Measurements from ENCODE around the gene TTLL5.

GRCh38 chr14:75871181-75871880 is 210.3 kb downstream of the TTLL5 start:
- no peak for TF ChIP-seq CTCF (conservative IDR thresholded peaks at IDR 0.05 in 1 of 2, IDR thresholded peaks at IDR 0.05 in 1 of 2; ENCODE audit: extremely low read depth in 1 of 2, insufficient read depth in 1 of 2, low read depth in 1 of 2, low read length in 2 of 2)
- TF ChIP-seq EZH2 (IDR thresholded peaks at IDR 0.05; ENCODE audit: borderline replicate concordance, low read length) = no peak
